GM23338 (cell line): ENCODE data around the gene KCTD18. TPM values are rescaled to one million over a fixed set of nuclear protein-coding genes. Genes with fewer than 3 reads are reported as not detected.
A peak's percentile ranks its signal among the peaks of the same experiment; 100 is the strongest.

Source experiments
- ATAC-seq: fragments of 200-7000 bp; cut with Tn5 transposase; 3 replicates; pipeline ENCODE4 v1.9.1; 2020
- DNase-seq: peaks from one replicate; pipeline ENCODE4 v3.0.0-alpha.2; 2015; ENCODE audit warnings: low spot score
- H2AFZ ChIP-seq: fragments of 200-600 bp; sonication (generic); 2 replicates; pipeline ENCODE4 v1.8.0; 2016; ENCODE audit warnings: antibody characterized with exemption, mild to moderate bottlenecking, moderate library complexity
- H3F3A ChIP-seq: fragments of 200-600 bp; sonication (generic); replicated peaks from 2 replicates; pipeline ENCODE4 v1.8.0; 2017; ENCODE audit warnings: antibody characterized with exemption, mixed run types, low read depth
- H3K27ac ChIP-seq: fragments of 200-600 bp; sonication (generic); 2 replicates; pipeline ENCODE4 v1.6.1; 2016; ENCODE audit warnings: low read depth
- H3K27me3 ChIP-seq: fragments of 200-600 bp; sonication (generic); 2 replicates; pipeline ENCODE4 v1.8.0; 2016; ENCODE audit warnings: mild to moderate bottlenecking, mixed run types, moderate library complexity; ENCODE audit not compliant: insufficient read depth
- H3K36me3 ChIP-seq: fragments of 200-600 bp; sonication (generic); 2 replicates; pipeline ENCODE4 v1.8.0; 2016; ENCODE audit warnings: mild to moderate bottlenecking; ENCODE audit not compliant: insufficient read depth
- H3K4me1 ChIP-seq: fragments of 200-600 bp; sonication (generic); 2 replicates; pipeline ENCODE4 v1.8.0; 2016; ENCODE audit warnings: mild to moderate bottlenecking, moderate library complexity; ENCODE audit not compliant: insufficient read depth
- H3K4me2 ChIP-seq: fragments of 200-600 bp; sonication (generic); 2 replicates; pipeline ENCODE4 v1.7.1; 2017; ENCODE audit warnings: mixed run types
- H3K4me3 ChIP-seq: fragments of 200-600 bp; sonication (generic); 2 replicates; pipeline ENCODE4 v1.6.1; 2016; ENCODE audit warnings: mixed run types
- H3K79me2 ChIP-seq: fragments of 200-600 bp; sonication (generic); replicated peaks from 2 replicates; pipeline ENCODE4 v1.8.0; 2017; ENCODE audit warnings: mild to moderate bottlenecking; ENCODE audit not compliant: insufficient read depth
- H3K9me2 ChIP-seq: fragments of 200-600 bp; sonication (generic); 2 replicates; pipeline ENCODE4 v1.8.0; 2017; ENCODE audit not compliant: insufficient read depth
- H4K20me1 ChIP-seq: fragments of 200-600 bp; sonication (generic); replicated peaks from 2 replicates; pipeline ENCODE4 v1.8.0; 2017; ENCODE audit warnings: mild to moderate bottlenecking; ENCODE audit not compliant: insufficient read depth
- H3K27ac Mint-ChIP-seq: 2 replicates; pipeline ENCODE4 v1.8.0; 2020; ENCODE audit warnings: inconsistent platforms, mild to moderate bottlenecking, moderate library complexity, mixed read lengths
- H3K27me3 Mint-ChIP-seq: 3 replicates; pipeline ENCODE4 v1.8.0; 2022; ENCODE audit warnings: low read depth, mild to moderate bottlenecking, moderate library complexity, mixed read lengths, inconsistent platforms; ENCODE audit not compliant: insufficient read depth, poor library complexity
- H3K36me3 Mint-ChIP-seq: 3 replicates; pipeline ENCODE4 v1.8.0; 2021; ENCODE audit warnings: low read depth, mild to moderate bottlenecking, inconsistent platforms, moderate library complexity, mixed read lengths
- H3K4me1 Mint-ChIP-seq: 3 replicates; pipeline ENCODE4 v1.8.0; 2020; ENCODE audit warnings: mild to moderate bottlenecking, inconsistent platforms, mixed read lengths
- H3K4me3 Mint-ChIP-seq: 3 replicates; pipeline ENCODE4 v1.8.0; 2021; ENCODE audit warnings: moderate library complexity, mild to moderate bottlenecking, inconsistent platforms, mixed read lengths
- H3K9me3 Mint-ChIP-seq: 3 replicates; pipeline ENCODE4 v1.8.0; 2020; ENCODE audit warnings: moderate library complexity, mild to moderate bottlenecking, inconsistent platforms, mixed read lengths
- EZH2 ChIP-seq: fragments of 200-600 bp; sonication (generic); IDR thresholded peaks from one replicate; pipeline ENCODE4 v1.8.0; 2017; ENCODE audit warnings: antibody characterized with exemption, mild to moderate bottlenecking, low read depth; ENCODE audit not compliant: unreplicated experiment
- EZH2phosphoT487 ChIP-seq: fragments of 200-600 bp; sonication (generic); IDR thresholded peaks from one replicate; pipeline ENCODE4 v1.8.1; 2018; ENCODE audit warnings: antibody characterized with exemption; ENCODE audit not compliant: unreplicated experiment
- NANOG ChIP-seq: IDR thresholded peaks from 2 replicates; pipeline ENCODE4 v1.6.1; 2016; ENCODE audit warnings: antibody characterized with exemption, borderline replicate concordance
- STAT1 ChIP-seq: IDR thresholded peaks from one replicate; pipeline ENCODE4 v1.6.1; 2016; ENCODE audit warnings: antibody characterized with exemption; ENCODE audit not compliant: unreplicated experiment
- ZNF331 ChIP-seq: fragments of 250-450 bp; sonication (Bioruptor Pico); IDR thresholded peaks from 2 replicates; pipeline ENCODE4 v1.5.0; 2020; ENCODE audit warnings: low read depth, mild to moderate bottlenecking, moderate library complexity
- polyA plus RNA-seq: library from polyadenylated mRNA; unstranded; fragments of >200 nt; fragmentation: Nextera tagmentation; extraction: Ambion mirVana; gene quantifications from 2 replicates; pipeline ENCODE4 v1.2.1, GENCODE V29; 2016
- total RNA-seq: library from RNA; depleted of rRNA; stranded (reverse); fragments of >200 nt; shearing (Covaris generic); gene quantifications from 2 replicates; pipeline ENCODE4 v1.2.3, GENCODE V29; 2014
- TF ChIP-seq, protein P1 (sequence below): IDR thresholded peaks from 2 replicates; pipeline ENCODE4 v1.6.1; 2016; ENCODE audit warnings: antibody characterized with exemption
- TF ChIP-seq, protein P2 (sequence below): IDR thresholded peaks from one replicate; pipeline ENCODE4 v1.6.1; 2018; ENCODE audit warnings: antibody characterized with exemption; ENCODE audit not compliant: unreplicated experiment
- TF ChIP-seq, protein P3 (sequence below), 2 experiments: fragments of 200-600 bp in 1 of 2; sonication (generic) in 1 of 2; conservative IDR thresholded peaks; 2 replicates each; pipeline versions ENCODE4 v1.5.1 to v1.6.1; 2016 to 2017; ENCODE audit warnings: antibody characterized with exemption in 2 of 2, low read depth in 2 of 2, mild to moderate bottlenecking in 2 of 2, moderate library complexity in 1 of 2

Gene KCTD18
- total and polyA plus RNA-seq, 2 experiments from 2014 or later, result 3.3 to 4.7 TPM

DNA sequence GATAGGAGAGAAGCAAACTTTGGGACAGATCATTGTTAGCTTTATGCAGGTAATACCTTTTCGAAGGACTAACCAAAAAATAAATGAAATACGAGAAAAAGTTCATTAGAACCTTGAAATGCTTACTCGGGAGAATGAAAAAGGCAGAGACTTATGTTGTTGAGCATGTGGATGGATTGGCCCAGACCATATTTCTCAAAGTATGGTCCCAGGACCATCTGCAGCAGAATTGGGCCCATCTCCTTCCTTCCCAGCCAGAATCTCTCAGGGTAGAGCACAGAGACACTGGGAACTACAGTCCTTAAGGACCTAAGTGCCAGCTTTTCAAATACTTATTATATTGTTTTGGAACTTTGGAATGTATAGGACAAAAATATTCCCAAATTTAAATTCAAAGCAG lies 50.8 kb downstream of the KCTD18 start (continued):
- TF ChIP-seq, protein P1, sequence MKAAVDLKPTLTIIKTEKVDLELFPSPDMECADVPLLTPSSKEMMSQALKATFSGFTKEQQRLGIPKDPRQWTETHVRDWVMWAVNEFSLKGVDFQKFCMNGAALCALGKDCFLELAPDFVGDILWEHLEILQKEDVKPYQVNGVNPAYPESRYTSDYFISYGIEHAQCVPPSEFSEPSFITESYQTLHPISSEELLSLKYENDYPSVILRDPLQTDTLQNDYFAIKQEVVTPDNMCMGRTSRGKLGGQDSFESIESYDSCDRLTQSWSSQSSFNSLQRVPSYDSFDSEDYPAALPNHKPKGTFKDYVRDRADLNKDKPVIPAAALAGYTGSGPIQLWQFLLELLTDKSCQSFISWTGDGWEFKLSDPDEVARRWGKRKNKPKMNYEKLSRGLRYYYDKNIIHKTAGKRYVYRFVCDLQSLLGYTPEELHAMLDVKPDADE, result no peak
- TF ChIP-seq, protein P2, sequence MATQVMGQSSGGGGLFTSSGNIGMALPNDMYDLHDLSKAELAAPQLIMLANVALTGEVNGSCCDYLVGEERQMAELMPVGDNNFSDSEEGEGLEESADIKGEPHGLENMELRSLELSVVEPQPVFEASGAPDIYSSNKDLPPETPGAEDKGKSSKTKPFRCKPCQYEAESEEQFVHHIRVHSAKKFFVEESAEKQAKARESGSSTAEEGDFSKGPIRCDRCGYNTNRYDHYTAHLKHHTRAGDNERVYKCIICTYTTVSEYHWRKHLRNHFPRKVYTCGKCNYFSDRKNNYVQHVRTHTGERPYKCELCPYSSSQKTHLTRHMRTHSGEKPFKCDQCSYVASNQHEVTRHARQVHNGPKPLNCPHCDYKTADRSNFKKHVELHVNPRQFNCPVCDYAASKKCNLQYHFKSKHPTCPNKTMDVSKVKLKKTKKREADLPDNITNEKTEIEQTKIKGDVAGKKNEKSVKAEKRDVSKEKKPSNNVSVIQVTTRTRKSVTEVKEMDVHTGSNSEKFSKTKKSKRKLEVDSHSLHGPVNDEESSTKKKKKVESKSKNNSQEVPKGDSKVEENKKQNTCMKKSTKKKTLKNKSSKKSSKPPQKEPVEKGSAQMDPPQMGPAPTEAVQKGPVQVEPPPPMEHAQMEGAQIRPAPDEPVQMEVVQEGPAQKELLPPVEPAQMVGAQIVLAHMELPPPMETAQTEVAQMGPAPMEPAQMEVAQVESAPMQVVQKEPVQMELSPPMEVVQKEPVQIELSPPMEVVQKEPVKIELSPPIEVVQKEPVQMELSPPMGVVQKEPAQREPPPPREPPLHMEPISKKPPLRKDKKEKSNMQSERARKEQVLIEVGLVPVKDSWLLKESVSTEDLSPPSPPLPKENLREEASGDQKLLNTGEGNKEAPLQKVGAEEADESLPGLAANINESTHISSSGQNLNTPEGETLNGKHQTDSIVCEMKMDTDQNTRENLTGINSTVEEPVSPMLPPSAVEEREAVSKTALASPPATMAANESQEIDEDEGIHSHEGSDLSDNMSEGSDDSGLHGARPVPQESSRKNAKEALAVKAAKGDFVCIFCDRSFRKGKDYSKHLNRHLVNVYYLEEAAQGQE, result no peak
- TF ChIP-seq EZH2 (no peak), ZNF331 (CRISPR knock-in tag) (no peak), NANOG (no peak)

DNA sequence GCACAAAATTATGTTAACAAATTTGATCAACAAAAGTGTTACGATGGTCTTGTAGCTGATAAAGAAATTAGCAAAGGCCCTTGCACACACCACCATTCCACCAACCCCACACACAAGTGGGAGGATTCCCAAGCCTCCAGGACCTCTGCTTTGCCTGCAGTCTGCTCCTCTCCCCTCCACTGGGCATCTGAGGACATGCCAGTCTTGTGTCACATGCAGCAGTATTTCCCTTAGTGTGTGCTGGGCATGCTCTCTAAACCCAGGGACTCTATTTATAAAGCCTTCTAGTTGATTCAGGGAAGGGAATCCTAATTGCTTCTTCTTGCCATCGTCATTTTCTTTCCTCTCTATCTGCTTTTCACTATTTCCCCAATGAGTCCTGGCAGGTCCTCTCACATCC lies 53.3 kb downstream of the KCTD18 start:
- no peak for DNase-seq
- Histone ChIP-seq H3K4me1 (peaks cover 7% of the 10 kb centered on the region), H2AFZ (no peak overlapping the region), H3K27me3 (no peaks in the 10 kb centered on the region), H3K36me3 (peaks cover 29% of the 10 kb centered on the region), H3K9me2 (no peaks in the 10 kb centered on the region), H3F3A (no peaks in the 10 kb centered on the region), H3K4me2 (no peak overlapping the region), H3K79me2 (no peaks in the 10 kb centered on the region; the same call in 1 of the 2 replicates), H3K4me3 (no peak overlapping the region), H4K20me1 (peaks cover 5% of the 10 kb centered on the region; the same call in 1 of the 2 replicates), H3K27ac (0 out of 2 replicates have a peak overlapping the region, but pooled peaks have one; percentile 21)
- peaks cover 16% of the 10 kb centered on the region for H3K4me1 Mint-ChIP-seq
- no peaks in the 10 kb centered on the region for H3K9me3 Mint-ChIP-seq
- H3K36me3 Mint-ChIP-seq, result peaks cover 37% of the 10 kb centered on the region
- TF ChIP-seq EZH2 (no peak), EZH2phosphoT487 (no peak), STAT1 (no peak)
- TF ChIP-seq, protein P3, sequence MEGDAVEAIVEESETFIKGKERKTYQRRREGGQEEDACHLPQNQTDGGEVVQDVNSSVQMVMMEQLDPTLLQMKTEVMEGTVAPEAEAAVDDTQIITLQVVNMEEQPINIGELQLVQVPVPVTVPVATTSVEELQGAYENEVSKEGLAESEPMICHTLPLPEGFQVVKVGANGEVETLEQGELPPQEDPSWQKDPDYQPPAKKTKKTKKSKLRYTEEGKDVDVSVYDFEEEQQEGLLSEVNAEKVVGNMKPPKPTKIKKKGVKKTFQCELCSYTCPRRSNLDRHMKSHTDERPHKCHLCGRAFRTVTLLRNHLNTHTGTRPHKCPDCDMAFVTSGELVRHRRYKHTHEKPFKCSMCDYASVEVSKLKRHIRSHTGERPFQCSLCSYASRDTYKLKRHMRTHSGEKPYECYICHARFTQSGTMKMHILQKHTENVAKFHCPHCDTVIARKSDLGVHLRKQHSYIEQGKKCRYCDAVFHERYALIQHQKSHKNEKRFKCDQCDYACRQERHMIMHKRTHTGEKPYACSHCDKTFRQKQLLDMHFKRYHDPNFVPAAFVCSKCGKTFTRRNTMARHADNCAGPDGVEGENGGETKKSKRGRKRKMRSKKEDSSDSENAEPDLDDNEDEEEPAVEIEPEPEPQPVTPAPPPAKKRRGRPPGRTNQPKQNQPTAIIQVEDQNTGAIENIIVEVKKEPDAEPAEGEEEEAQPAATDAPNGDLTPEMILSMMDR (conservative IDR thresholded peaks at IDR 0.05; ENCODE audit: low read depth in 2 of 2), result no peak
- TF ChIP-seq, protein P1, result no peak
- TF ChIP-seq, protein P2, result no peak
- H3K27me3 Mint-ChIP-seq, result peaks cover 2% of the 10 kb centered on the region
- no peak overlapping the region for H3K27ac Mint-ChIP-seq
- H3K4me3 Mint-ChIP-seq, result no peak overlapping the region
- ATAC-seq, result no peak
